K562 (cell line): ENCODE measurements around the gene GMEB2. TPM values are rescaled to one million over a fixed set of nuclear protein-coding genes. Genes with fewer than 3 reads are reported as not detected.

ENCODE experiments used
- ARID3B ChIP-seq: fragments of 250-450 bp; sonication (Bioruptor Pico); IDR thresholded peaks from 2 replicates; pipeline ENCODE4 v1.4.0; 2020; ENCODE audit warnings: borderline replicate concordance
- ATF4 ChIP-seq: fragments of 450-650 bp; formaldehyde crosslinking; IDR thresholded peaks from 2 replicates; pipeline ENCODE4 v1.4.0; 2022; ENCODE audit warnings: mild to moderate bottlenecking, moderate library complexity
- CAMTA2 ChIP-seq: fragments of 250-450 bp; sonication (Bioruptor Pico); conservative IDR thresholded peaks from 2 replicates; pipeline ENCODE4 v1.5.1; 2022
- MECOM ChIP-seq: fragments of 250-450 bp; sonication (Bioruptor Pico); IDR thresholded peaks from 2 replicates; pipeline ENCODE4 v1.8.0; 2022; ENCODE audit warnings: inconsistent platforms
- NCOA1 ChIP-seq: fragments of 450-650 bp; IDR thresholded peaks from 2 replicates; pipeline ENCODE4 v1.6.1; 2016; ENCODE audit warnings: low read depth
- NFIX ChIP-seq: fragments of 250-450 bp; sonication (Bioruptor Pico); IDR thresholded peaks from 2 replicates; pipeline ENCODE4 v1.4.0; 2020; ENCODE audit warnings: low read depth, mild to moderate bottlenecking, moderate library complexity
- POLR2B ChIP-seq: fragments of 450-650 bp; IDR thresholded peaks from 2 replicates; pipeline ENCODE4 v1.6.1; 2018; ENCODE audit warnings: low read depth; ENCODE audit not compliant: partially characterized antibody
- SNAPC5 ChIP-seq: fragments of 250-450 bp; sonication (Bioruptor Pico); IDR thresholded peaks from 2 replicates; pipeline ENCODE4 v1.8.0; 2021; ENCODE audit warnings: moderate library complexity, mild to moderate bottlenecking, inconsistent platforms
- TCF15 ChIP-seq: fragments of 250-450 bp; sonication (Bioruptor Pico); IDR thresholded peaks from 2 replicates; pipeline ENCODE4 v1.8.0; 2022; ENCODE audit warnings: moderate library complexity, mild to moderate bottlenecking, inconsistent platforms
- TFE3 ChIP-seq: fragments of 450-650 bp; formaldehyde crosslinking; IDR thresholded peaks from 2 replicates; pipeline ENCODE4 v1.4.0; 2020; ENCODE audit warnings: mild to moderate bottlenecking, mixed read lengths
- ZFP36 ChIP-seq: fragments of 150-350 bp; IDR thresholded peaks from 2 replicates; pipeline ENCODE4 v1.6.1; 2018; ENCODE audit warnings: low read length, low read depth; ENCODE audit not compliant: partially characterized antibody
- ZNF212 ChIP-seq: fragments of 450-650 bp; formaldehyde crosslinking; IDR thresholded peaks from 2 replicates; pipeline ENCODE4 v1.4.0; 2020; ENCODE audit warnings: mild to moderate bottlenecking
- ZNF23 ChIP-seq: fragments of 250-450 bp; sonication (Bioruptor Pico); IDR thresholded peaks from 2 replicates; pipeline ENCODE4 v1.4.0; 2020; ENCODE audit warnings: mild to moderate bottlenecking
- ZNF282 ChIP-seq: sonication (generic); formaldehyde crosslinking; IDR thresholded peaks from 2 replicates; pipeline ENCODE4 v1.8.1; 2023; ENCODE audit warnings: missing genetic modification reagents
- ZNF398 ChIP-seq: fragments of 250-450 bp; sonication (Bioruptor Pico); IDR thresholded peaks from 2 replicates; pipeline ENCODE4 v1.8.0; 2021; ENCODE audit warnings: moderate library complexity, mild to moderate bottlenecking, inconsistent platforms
- ZNF518B ChIP-seq: fragments of 250-450 bp; sonication (Bioruptor Pico); IDR thresholded peaks from 2 replicates; pipeline ENCODE4 v1.5.0; 2021; ENCODE audit warnings: mild to moderate bottlenecking, moderate library complexity
- ZNF561 ChIP-seq: fragments of 450-650 bp; formaldehyde crosslinking; conservative IDR thresholded peaks from 2 replicates; pipeline ENCODE4 v1.4.0; 2020; ENCODE audit warnings: mild to moderate bottlenecking, moderate library complexity
- ZNF583 ChIP-seq: fragments of 250-450 bp; sonication (Bioruptor Pico); IDR thresholded peaks from 2 replicates; pipeline ENCODE4 v1.4.0; 2020
- ZNF79 ChIP-seq: fragments of 250-450 bp; sonication (Bioruptor Pico); IDR thresholded peaks from 2 replicates; pipeline ENCODE4 v1.4.0; 2020; ENCODE audit warnings: low read depth, mild to moderate bottlenecking, moderate library complexity
- polyA plus RNA-seq, 8 experiments: library from polyadenylated mRNA; depleted of rRNA in 4 of 8; stranded (reverse) in 5 of 8; unstranded in 3 of 8; fragments of >200 nt; fragmentation: Nextera tagmentation in 2 of 8; fragmentation: Illumina TruSeq in 1 of 8; extraction: Ambion mirVana in 2 of 8; extraction: Trizol in 1 of 8; gene quantifications; 2 replicates each; pipeline versions ENCODE4 v1.2.1 to v1.2.3, GENCODE V29; 2011 to 2014; ENCODE audit warnings: inconsistent platforms in 1 of 8, missing spikeins in 1 of 8
- total RNA-seq, 7 experiments: library from RNA; depleted of rRNA in 6 of 7; stranded (reverse); fragments of >200 nt in 6 of 7; fragmentation: Illumina TruSeq in 2 of 7; extraction: Trizol in 2 of 7; gene quantifications; 2 replicates each; pipeline versions ENCODE4 v1.2.1 to v1.2.3, GENCODE V29; 2011 to 2021; ENCODE audit warnings: low replicate concordance in 1 of 7

Gene GMEB2
- total and polyA plus RNA-seq, 9 of the 15 experiments (the other 6 are each of a cell fraction or from before 2014, with no cell fraction given) = 0.03 to 13.9 (median 6.3) TPM

- no peak for TF ChIP-seq ZNF518B
- no peak for TF ChIP-seq SNAPC5 (CRISPR knock-in tag)
- TF ChIP-seq CAMTA2 (CRISPR knock-in tag) = no peak
- TF ChIP-seq TCF15 = no peak
- no peak for TF ChIP-seq ZNF398
- TF ChIP-seq NFIX (CRISPR knock-in tag) = no peak
- peak; percentile 86; the same call in 1 of the 2 replicates for TF ChIP-seq ZNF282 (CRISPR knock-in tag)
- no peak for TF ChIP-seq ZFP36
- no peak for TF ChIP-seq ZNF583
- no peak for TF ChIP-seq ARID3B
- no peak for TF ChIP-seq ZNF23
- no peak for TF ChIP-seq ZNF561
- no peak for TF ChIP-seq ZNF212
- no peak for TF ChIP-seq NCOA1
- no peak for TF ChIP-seq ATF4 (CRISPR knock-in tag)
- TF ChIP-seq ZNF79 = no peak
- no peak for TF ChIP-seq MECOM
- TF ChIP-seq TFE3 (CRISPR knock-in tag) = no peak
- TF ChIP-seq POLR2B = peak; percentile 83
These were observed 339 bp upstream of the GMEB2 start (continued) for GRCh38 chr20:63627129-63627750.
